WERI-Rb-1 (cell line): ENCODE results near the gene NUP155.

ENCODE experiments used
- DNase-seq: peaks from one replicate; pipeline ENCODE4 v3.0.0-alpha.2; 2020
- H3K27ac ChIP-seq: fragments of 250-450 bp; sonication (Bioruptor Pico); 2 replicates; pipeline ENCODE4 v1.5.1; 2020; ENCODE audit warnings: mild to moderate bottlenecking, moderate library complexity
- H3K27me3 ChIP-seq: fragments of 250-450 bp; sonication (Bioruptor Pico); 2 replicates; pipeline ENCODE4 v1.5.1; 2021; ENCODE audit warnings: mild to moderate bottlenecking, low read depth, moderate library complexity; ENCODE audit not compliant: insufficient read depth, severe bottlenecking
- H3K36me3 ChIP-seq: fragments of 250-450 bp; sonication (Bioruptor Pico); 2 replicates; pipeline ENCODE4 v1.5.1; 2020; ENCODE audit warnings: mild to moderate bottlenecking, moderate library complexity
- H3K4me3 ChIP-seq: 2 replicates; pipeline ENCODE4 v1.5.1; 2011; ENCODE audit warnings: low read depth, mild to moderate bottlenecking, control low read depth, low read length
- H3K9me3 ChIP-seq: fragments of 250-450 bp; sonication (Bioruptor Pico); 2 replicates; pipeline ENCODE4 v1.5.1; 2021; ENCODE audit warnings: mild to moderate bottlenecking, moderate library complexity; ENCODE audit not compliant: severe bottlenecking
- CTCF ChIP-seq: IDR thresholded peaks from 2 replicates; pipeline ENCODE4 v1.5.1; 2011; ENCODE audit warnings: low read depth, mild to moderate bottlenecking, control low read depth, inconsistent platforms, low read length

NUP155 gene

DNA sequence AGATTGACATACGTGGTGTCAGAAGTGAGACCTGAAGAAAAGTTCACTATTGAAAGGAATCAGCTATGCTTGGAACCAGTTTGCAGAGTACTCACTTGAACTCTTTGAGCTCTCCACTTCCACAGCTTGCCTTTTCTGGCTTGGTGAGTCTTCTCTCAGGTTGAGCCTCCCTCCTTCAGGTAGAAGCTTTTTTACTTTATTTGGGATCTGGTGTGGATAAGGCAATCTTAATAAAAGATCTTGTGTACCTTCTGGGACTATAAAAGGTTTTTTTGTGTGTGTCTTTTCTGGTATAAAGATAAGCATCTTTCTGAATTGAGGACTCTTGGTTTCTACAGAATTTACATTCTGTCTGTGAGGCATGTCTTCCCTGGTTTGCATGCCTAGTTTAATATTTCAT, 116.3 kb downstream of the NUP155 start:
- no peak overlapping the region for H3K27ac ChIP-seq
- TF ChIP-seq CTCF: no peak
- DNase-seq: no peak

GRCh38 chr5:37251665-37252064, 119.2 kb downstream of the NUP155 start:
- Histone ChIP-seq H3K27me3 (no peaks in the 10 kb centered on the region), H3K9me3 (no peaks in the 10 kb centered on the region), H3K4me3 (no peak overlapping the region), H3K27ac (no peak overlapping the region), H3K36me3 (peaks cover 9% of the 10 kb centered on the region)
- no peak for DNase-seq
- TF ChIP-seq CTCF: no peak

More for the DNA sequence above, 116.3 kb downstream of the NUP155 start:
- Histone ChIP-seq H3K9me3 (peaks cover 3% of the 10 kb centered on the region), H3K4me3 (no peak overlapping the region), H3K27me3 (no peaks in the 10 kb centered on the region), H3K36me3 (no peaks in the 10 kb centered on the region)

- Histone ChIP-seq H3K27ac (peak overlapping the region; percentile 87), H3K36me3 (peaks cover 9% of the 10 kb centered on the region), H3K27me3 (no peaks in the 10 kb centered on the region), H3K4me3 (peak overlapping the region; percentile 84), H3K9me3 (no peaks in the 10 kb centered on the region)
- TF ChIP-seq CTCF: no peak
- no peak for DNase-seq
These were observed 121.1 kb downstream of the NUP155 start for GRCh38 chr5:37249815-37250164.

- no peak for TF ChIP-seq CTCF
- peak; percentile 90 for DNase-seq
- H3K4me3 ChIP-seq: peak within 1 kb of the TSS; percentile 84
- H3K36me3 ChIP-seq: peaks cover 9% of the 10 kb centered on the region
- H3K27me3 ChIP-seq: no peaks in the 10 kb centered on the region
- H3K9me3 ChIP-seq: no peaks in the 10 kb centered on the region
- peak within 1 kb of the TSS; percentile 87 for H3K27ac ChIP-seq
These were observed 121.7 kb downstream of the NUP155 start, which contains the start of gene CPLANE1 for GRCh38 chr5:37248970-37249814. TSS of gene CPLANE1 (minus strand) at chr5:37249376. CDS start at chr5:37247698, 1,678 bp downstream.

DNA sequence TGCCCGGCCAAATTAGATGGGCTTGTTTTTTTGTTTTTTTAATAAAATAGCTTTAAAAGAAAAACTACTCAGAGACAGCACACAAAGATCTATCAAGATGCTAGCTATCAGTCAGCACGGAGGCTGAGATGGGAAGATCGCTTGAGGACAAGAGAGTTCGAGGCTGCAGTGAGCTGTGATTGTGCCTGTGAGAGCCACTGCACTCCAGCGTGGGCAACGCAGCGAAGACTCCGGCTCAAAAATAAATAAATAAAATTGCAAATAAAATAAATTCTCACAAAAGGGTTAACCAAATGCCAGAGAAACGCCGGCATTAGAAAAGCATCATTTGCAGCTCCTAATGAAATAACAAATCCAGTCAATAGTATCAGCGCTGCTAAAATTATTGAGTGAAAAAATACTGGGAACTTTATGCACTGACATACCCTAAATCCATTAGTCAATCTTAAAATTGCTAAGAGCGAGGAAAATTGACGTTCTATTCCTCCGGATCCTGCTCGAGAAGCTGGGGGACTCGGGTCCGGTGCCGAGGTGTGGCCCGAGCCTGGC, 122.4 kb downstream of the NUP155 start:
- Histone ChIP-seq H3K9me3 (no peaks in the 10 kb centered on the region), H3K27ac (peak overlapping the region; percentile 87), H3K27me3 (no peaks in the 10 kb centered on the region), H3K36me3 (peaks cover 9% of the 10 kb centered on the region), H3K4me3 (peak overlapping the region; percentile 84)
- no peak for TF ChIP-seq CTCF
- peak; percentile 22 for DNase-seq
